CD14-positive monocyte (primary cell): ENCODE data around the gene DCN. TPM values are rescaled to one million over a fixed set of nuclear protein-coding genes. Genes with fewer than 3 reads are reported as not detected.
A peak's percentile ranks its signal among the peaks of the same experiment; 100 is the strongest.

Experiments used
- DNase-seq, 3 donors: peaks; one replicate each; pipeline ENCODE4 v3.0.0-alpha.2; 2011 to 2022
- H2AFZ ChIP-seq: 2 replicates; pipeline ENCODE4 v1.6.0; 2012; ENCODE audit warnings: mild to moderate bottlenecking, low read depth, low read length, inconsistent platforms; ENCODE audit not compliant: insufficient read depth, poor library complexity, severe bottlenecking
- H3K27ac ChIP-seq, 2 donors: 1 replicate in 1 of 2; 2 replicates in 1 of 2; pipeline ENCODE4 v1.5.1; 2012 to 2013; ENCODE audit warnings: low read length in 2 of 2, control low read depth in 1 of 2, inconsistent platforms in 1 of 2, low read depth in 1 of 2, mild to moderate bottlenecking in 1 of 2
- H3K27me3 ChIP-seq, 2 donors: one replicate each; pipeline versions ENCODE4 v1.6.0 to v1.6.1; 2011 to 2013; ENCODE audit warnings: low read length in 2 of 2; ENCODE audit not compliant: control insufficient read depth in 2 of 2, insufficient read depth in 2 of 2
- H3K36me3 ChIP-seq, 2 donors: replicated peaks in 1 of 2; 1 replicate in 1 of 2; 2 replicates in 1 of 2; pipeline versions ENCODE4 v1.5.1 to v1.6.1; 2012 to 2013; ENCODE audit warnings: low read length in 2 of 2, control low read depth in 1 of 2, inconsistent platforms in 1 of 2, mild to moderate bottlenecking in 1 of 2; ENCODE audit not compliant: insufficient read depth in 2 of 2, control insufficient read depth in 1 of 2
- H3K4me1 ChIP-seq, 2 donors: 1 replicate in 1 of 2; 2 replicates in 1 of 2; pipeline versions ENCODE4 v1.5.1 to v1.6.1; 2012 to 2013; ENCODE audit warnings: low read length in 2 of 2, control low read depth in 1 of 2, inconsistent platforms in 1 of 2, mild to moderate bottlenecking in 1 of 2, moderate library complexity in 1 of 2; ENCODE audit not compliant: insufficient read depth in 2 of 2, control insufficient read depth in 1 of 2
- H3K4me2 ChIP-seq: replicated peaks from 2 replicates; pipeline ENCODE3; 2012; ENCODE audit warnings: low read length, moderate library complexity, mild to moderate bottlenecking; ENCODE audit not compliant: poor library complexity, severe bottlenecking; ENCODE audit errors: extremely low read depth
- H3K4me3 ChIP-seq, 3 experiments: fragments of 200-600 bp in 1 of 3; sonication (generic) in 1 of 3; replicated peaks in 1 of 3; 1 replicate in 2 of 3; 2 replicates in 1 of 3; pipeline ENCODE4 v1.5.1; 2011 to 2013; ENCODE audit warnings: low read length in 3 of 3, mild to moderate bottlenecking in 3 of 3, control low read depth in 2 of 3, low read depth in 2 of 3, inconsistent platforms in 1 of 3, moderate library complexity in 1 of 3
- H3K79me2 ChIP-seq: 2 replicates; pipeline ENCODE4 v1.6.0; 2012; ENCODE audit warnings: mild to moderate bottlenecking, control low read depth, inconsistent platforms, low read length, moderate library complexity; ENCODE audit not compliant: insufficient read depth
- H3K9ac ChIP-seq: 2 replicates; pipeline ENCODE4 v1.6.0; 2017; ENCODE audit warnings: low read length, mild to moderate bottlenecking; ENCODE audit not compliant: insufficient read depth, poor library complexity, severe bottlenecking
- H3K9me3 ChIP-seq, 2 donors: replicated peaks in 1 of 2; 1 replicate in 1 of 2; 2 replicates in 1 of 2; pipeline versions ENCODE4 v1.5.1 to v1.6.1; 2012 to 2013; ENCODE audit warnings: low read length in 2 of 2, control low read depth in 1 of 2; ENCODE audit not compliant: control insufficient read depth in 1 of 2, insufficient read depth in 1 of 2
- H4K20me1 ChIP-seq: 2 replicates; pipeline ENCODE4 v1.6.0; 2012; ENCODE audit warnings: mild to moderate bottlenecking, low read length, control low read depth, moderate library complexity; ENCODE audit not compliant: insufficient read depth
- H3K27ac Mint-ChIP-seq, 7 donors: one replicate each; pipeline ENCODE4 v1.8.0; 2020; ENCODE audit warnings: mild to moderate bottlenecking in 7 of 7, mixed read lengths in 7 of 7, moderate library complexity in 6 of 7, inconsistent platforms in 2 of 7
- H3K27me3 Mint-ChIP-seq, 3 donors: one replicate each; pipeline ENCODE4 v1.8.0; 2021 to 2022; ENCODE audit warnings: low read depth in 3 of 3, mild to moderate bottlenecking in 3 of 3, mixed read lengths in 3 of 3, moderate library complexity in 3 of 3, inconsistent platforms in 1 of 3
- H3K36me3 Mint-ChIP-seq, 2 donors: one replicate each; pipeline ENCODE4 v1.8.0; 2020; ENCODE audit warnings: mixed read lengths in 2 of 2, inconsistent platforms in 1 of 2, mild to moderate bottlenecking in 1 of 2
- H3K4me1 Mint-ChIP-seq: one replicate; pipeline ENCODE4 v1.8.0; 2020; ENCODE audit warnings: mild to moderate bottlenecking, mixed read lengths
- H3K4me3 Mint-ChIP-seq, 2 donors: one replicate each; pipeline ENCODE4 v1.8.0; 2020; ENCODE audit warnings: mild to moderate bottlenecking in 2 of 2, mixed read lengths in 2 of 2, moderate library complexity in 1 of 2
- H3K9me3 Mint-ChIP-seq, 7 donors: one replicate each; pipeline ENCODE4 v1.8.0; 2020 to 2022; ENCODE audit warnings: mixed read lengths in 7 of 7, mild to moderate bottlenecking in 6 of 7, moderate library complexity in 6 of 7, inconsistent platforms in 2 of 7
- CTCF ChIP-seq: fragments of 200-600 bp; IDR thresholded peaks from one replicate; pipeline ENCODE4 v1.8.0; 2022; ENCODE audit warnings: antibody characterized with exemption, mild to moderate bottlenecking
- WGBS: methylation state at CpG from one replicate; pipeline ENCODE4 v1.1.5; 2013; ENCODE audit warnings: missing lambda C conversion rate; ENCODE audit not compliant: insufficient coverage; 5-methylcytosine and 5-hydroxymethylcytosine counted together
- intact Hi-C, 2 donors: fragments of 100-400 bp; cut with micrococcal nuclease; formaldehyde crosslinking; loops; one replicate each; pipeline versions ENCODE4 v1.15.0 to v1.15.1; 2023
- polyA minus RNA-seq: library from RNA; depleted of rRNA, polyadenylated mRNA; stranded (reverse); fragments of >200 nt; gene quantifications from 2 replicates; pipeline ENCODE4 v1.2.3, GENCODE V29; 2012
- polyA plus RNA-seq, 3 donors: library from polyadenylated mRNA; depleted of rRNA in 1 of 3; unstranded in 2 of 3; stranded (reverse) in 1 of 3; fragments of 300-500 nt in 2 of 3; fragments of >200 nt in 1 of 3; fragmentation: Illumina TruSeq in 2 of 3; gene quantifications; 1 replicate in 2 of 3; 2 replicates in 1 of 3; pipeline ENCODE4 v1.2.3, GENCODE V29; 2012 to 2021
- total RNA-seq, 12 experiments: library from RNA in 1 of 12; stranded (reverse) in 1 of 12; fragments of 120-200 nt in 1 of 12; gene quantifications; one replicate each; pipeline ENCODE4 v1.2.4 and lab custom pipeline; 2013 to 2026; ENCODE audit warnings: mixed read lengths in 6 of 12, inconsistent platforms in 1 of 12

DCN gene
- total RNA-seq (2013) = 1.4 TPM
- polyA plus RNA-seq (not detected), polyA minus RNA-seq (not detected in 2 replicates), total RNA-seq (lab: John Stamatoyannopoulos, UW) (0 to 4.3 (median 0.16) reads per million in 11 experiments)

GRCh38 chr12:91182636-91183455 lies at the start of gene DCN:
Gene DCN, minus strand, starts transcription at chr12:91182817. Its CDS starts 4,265 bp downstream, at chr12:91178552.
- H3K27ac Mint-ChIP-seq = peak within 1 kb of the TSS in 1 of 7 donors; percentile 53
- Histone ChIP-seq H3K79me2 (no peaks in the 10 kb centered on the region), H2AFZ (no peak within 1 kb of the TSS), H3K9ac (no peak within 1 kb of the TSS), H4K20me1 (no peaks in the 10 kb centered on the region), H3K4me3 (no peak within 1 kb of the TSS), H3K4me1 (no peaks in the 10 kb centered on the region), H3K27me3 (no peaks in the 10 kb centered on the region), H3K36me3 (no peaks in the 10 kb centered on the region), H3K9me3 (no peaks in the 10 kb centered on the region), H3K27ac (no peak within 1 kb of the TSS), H3K4me2 (no peak within 1 kb of the TSS)
- no peak for DNase-seq
- WGBS = no CpG with 5 or more reads among the region's 4 CpGs
- H3K36me3 Mint-ChIP-seq = no peaks in the 10 kb centered on the region
- no peak for TF ChIP-seq CTCF
- intact Hi-C loops = no loop called here
- no peak within 1 kb of the TSS for H3K4me3 Mint-ChIP-seq
- H3K9me3 Mint-ChIP-seq = peaks cover 0 to 2% (median 0%) of the 10 kb centered on the region in 7 donors
- H3K4me1 Mint-ChIP-seq = no peaks in the 10 kb centered on the region
- H3K27me3 Mint-ChIP-seq = peaks cover 0 to 2% (median 0%) of the 10 kb centered on the region in 3 donors

GRCh38 chr12:91230841-91231240 lies 48.2 kb upstream of the DCN start:
- peaks cover 0 to 9% (median 2%) of the 10 kb centered on the region in 7 donors for H3K9me3 Mint-ChIP-seq
- Histone ChIP-seq H3K27ac (no peak overlapping the region), H4K20me1 (no peaks in the 10 kb centered on the region), H3K9ac (no peak overlapping the region), H3K79me2 (no peaks in the 10 kb centered on the region), H3K4me2 (no peak overlapping the region), H3K27me3 (no peaks in the 10 kb centered on the region), H3K4me3 (no peak overlapping the region), H2AFZ (no peak overlapping the region), H3K9me3 (no peaks in the 10 kb centered on the region), H3K4me1 (no peaks in the 10 kb centered on the region), H3K36me3 (no peaks in the 10 kb centered on the region)
- no peaks in the 10 kb centered on the region for H3K4me1 Mint-ChIP-seq
- TF ChIP-seq CTCF = no peak
- DNase-seq = no peak
- no peaks in the 10 kb centered on the region for H3K27me3 Mint-ChIP-seq
- H3K4me3 Mint-ChIP-seq = no peak overlapping the region
- H3K36me3 Mint-ChIP-seq = no peaks in the 10 kb centered on the region
- H3K27ac Mint-ChIP-seq = no peak overlapping the region
- intact Hi-C loops = no loop called here
